ENCODE measurements around the gene MRGPRG.

MRGPRG gene

DNA sequence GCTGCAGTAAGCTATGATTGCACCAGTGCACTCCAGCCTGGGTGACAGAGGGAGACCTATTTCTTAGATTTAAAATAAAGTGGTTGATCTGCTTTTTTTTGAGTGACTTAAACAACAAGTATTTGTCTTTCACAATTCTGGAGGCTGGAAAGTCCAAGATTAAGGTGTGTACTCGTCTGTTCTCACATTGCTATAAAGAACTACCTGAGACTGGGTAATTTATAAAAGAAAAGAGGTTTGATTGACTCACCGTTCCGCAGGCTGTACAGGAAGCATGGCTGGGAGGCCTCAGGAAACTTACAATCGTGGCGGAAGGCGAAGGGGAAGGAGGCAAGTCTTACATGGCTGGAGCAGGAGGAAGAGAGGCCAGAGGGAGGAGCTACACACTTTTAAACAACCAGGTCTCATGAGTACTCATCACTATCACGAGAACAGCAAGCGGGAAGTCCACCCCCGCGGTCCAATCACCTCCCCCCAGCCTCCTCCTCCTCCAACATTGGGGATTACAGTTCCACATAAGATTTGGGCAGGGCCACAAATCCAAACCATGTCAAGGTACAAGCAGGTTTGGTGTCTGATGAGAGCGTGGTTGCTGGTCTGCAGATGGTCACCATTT, 33.8 kb downstream of the MRGPRG start:
- no peak overlapping the region for H3K4me2 ChIP-seq (ENCODE audit: low read length, poor library complexity, severe bottlenecking)
- H2BK12ac ChIP-seq (ENCODE audit: low read length in 2 of 2), result no peak overlapping the region
- no peak overlapping the region for H3K18ac ChIP-seq (ENCODE audit: low read depth in 1 of 2, low read length in 2 of 2)
- no peak overlapping the region for H3K4ac ChIP-seq (ENCODE audit: low read depth in 1 of 2, low read length in 2 of 2)
- peaks cover 2% of the 10 kb centered on the region for H3K9me3 ChIP-seq (ENCODE audit: control insufficient read depth, low read length)
- no peaks in the 10 kb centered on the region for H3K36me3 ChIP-seq (ENCODE audit: control insufficient read depth in 1 of 2, insufficient read depth in 2 of 2, low read depth in 1 of 2, low read length in 2 of 2)
- no peak for DNase-seq
- 85% methylated on average over 11 of the region's 11 CpGs for WGBS
- no peak overlapping the region for H2BK5ac ChIP-seq (ENCODE audit: low read depth, low read length, poor library complexity, severe bottlenecking)
- no peak overlapping the region for H4K91ac ChIP-seq (ENCODE audit: low read length)
- no peaks in the 10 kb centered on the region for H3K4me1 ChIP-seq (ENCODE audit: control insufficient read depth, insufficient read depth, low read depth, low read length)
- no peak overlapping the region for H2BK15ac ChIP-seq (ENCODE audit: low read depth, poor library complexity, severe bottlenecking)
- no peak overlapping the region for H3K9ac ChIP-seq (ENCODE audit: low read length)
- no peak overlapping the region for H3K14ac ChIP-seq (ENCODE audit: low read length in 2 of 2)
- H2BK120ac ChIP-seq (ENCODE audit: low read depth, low read length), result no peak overlapping the region
- H3K23ac ChIP-seq (ENCODE audit: low read length in 2 of 2), result no peak overlapping the region
- no peak overlapping the region for H3K4me3 ChIP-seq (ENCODE audit: insufficient read depth in 1 of 2, low read depth in 1 of 2, low read length in 2 of 2)
- H2AK5ac ChIP-seq (ENCODE audit: low read length, severe bottlenecking), result no peak overlapping the region
- no peak overlapping the region for H3K27ac ChIP-seq (ENCODE audit: low read length, poor library complexity, severe bottlenecking)
- no peak overlapping the region for H2AFZ ChIP-seq (ENCODE audit: low read depth, low read length)
- peaks cover 30 to 61% of the 10 kb centered on the region in 2 experiments for H3K27me3 ChIP-seq (ENCODE audit: control insufficient read depth in 1 of 2, insufficient read depth in 1 of 2, low read length in 2 of 2)
- H4K8ac ChIP-seq (ENCODE audit: low read length), result no peak overlapping the region
- H3K79me1 ChIP-seq (replicated peaks; ENCODE audit: low read length, poor library complexity, severe bottlenecking), result no peaks in the 10 kb centered on the region

DNA sequence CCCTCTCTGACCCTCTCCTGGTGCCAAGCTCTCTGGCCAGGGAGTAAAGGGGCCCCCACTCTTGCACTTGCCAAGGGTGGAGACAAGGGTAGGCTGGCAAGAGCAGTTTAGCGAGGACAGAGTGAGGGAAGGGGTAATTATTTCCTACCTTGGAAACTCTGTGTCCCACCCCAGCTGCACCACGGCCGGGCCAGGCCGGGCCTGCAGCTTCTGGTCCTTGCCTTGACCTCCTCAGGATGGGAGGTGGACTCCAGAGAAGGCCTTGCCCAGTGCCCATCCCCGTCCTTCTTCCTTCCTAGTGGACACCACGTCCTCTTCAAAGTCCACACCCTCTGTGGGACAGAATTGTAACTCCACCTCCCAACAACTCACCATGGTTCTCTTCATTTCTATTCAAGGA, 35.1 kb downstream of the MRGPRG start:
- Histone ChIP-seq H3K14ac (ENCODE audit: low read length in 2 of 2) (no peak overlapping the region), H3K9me3 (ENCODE audit: control insufficient read depth, low read length) (no peaks in the 10 kb centered on the region), H3K23ac (ENCODE audit: low read length in 2 of 2) (no peak overlapping the region), H2BK15ac (ENCODE audit: low read depth, poor library complexity, severe bottlenecking) (no peak overlapping the region), H3K79me1 (replicated peaks; ENCODE audit: low read length, poor library complexity, severe bottlenecking) (no peaks in the 10 kb centered on the region), H3K9ac (ENCODE audit: low read length) (no peak overlapping the region), H3K4ac (ENCODE audit: low read depth in 1 of 2, low read length in 2 of 2) (no peak overlapping the region), H4K91ac (ENCODE audit: low read length) (no peak overlapping the region), H3K4me3 (ENCODE audit: insufficient read depth in 1 of 2, low read depth in 1 of 2, low read length in 2 of 2) (no peak overlapping the region), H3K4me2 (ENCODE audit: low read length, poor library complexity, severe bottlenecking) (no peak overlapping the region), H2AK5ac (ENCODE audit: low read length, severe bottlenecking) (no peak overlapping the region), H3K27me3 (ENCODE audit: control insufficient read depth in 1 of 2, insufficient read depth in 1 of 2, low read length in 2 of 2) (peaks cover 17 to 47% of the 10 kb centered on the region in 2 experiments), H3K36me3 (ENCODE audit: control insufficient read depth in 1 of 2, insufficient read depth in 2 of 2, low read depth in 1 of 2, low read length in 2 of 2) (no peaks in the 10 kb centered on the region), H2BK12ac (ENCODE audit: low read length in 2 of 2) (no peak overlapping the region), H3K27ac (ENCODE audit: low read length, poor library complexity, severe bottlenecking) (no peak overlapping the region), H3K4me1 (ENCODE audit: control insufficient read depth, insufficient read depth, low read depth, low read length) (no peaks in the 10 kb centered on the region), H2AFZ (ENCODE audit: low read depth, low read length) (no peak overlapping the region), H2BK120ac (ENCODE audit: low read depth, low read length) (no peak overlapping the region), H3K18ac (ENCODE audit: low read depth in 1 of 2, low read length in 2 of 2) (no peak overlapping the region), H4K8ac (ENCODE audit: low read length) (no peak overlapping the region), H2BK5ac (ENCODE audit: low read depth, low read length, poor library complexity, severe bottlenecking) (no peak overlapping the region)
- WGBS, result 88% methylated on average over 6 of the region's 6 CpGs
- no peak for DNase-seq

DNA sequence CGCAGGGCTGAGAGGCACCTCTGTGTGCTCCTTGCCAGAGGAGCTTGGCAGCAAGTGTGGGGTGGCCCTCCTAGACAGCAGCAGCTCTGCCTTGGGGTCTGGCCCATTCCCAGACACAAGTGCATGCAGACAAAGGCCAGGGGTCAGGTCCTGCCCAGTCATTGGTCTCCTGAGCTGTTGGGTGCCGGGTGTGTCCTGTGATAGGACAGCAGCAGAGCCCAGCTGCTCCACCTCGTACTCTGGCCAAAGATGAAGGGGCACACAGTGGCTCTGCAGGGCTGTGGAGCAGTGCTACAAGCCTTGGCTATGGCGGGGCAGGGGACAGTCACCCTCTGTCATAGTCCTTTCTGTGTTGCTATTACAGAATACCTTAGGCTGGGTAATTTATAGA, 36.2 kb downstream of the MRGPRG start:
- Histone ChIP-seq H3K36me3 (ENCODE audit: control insufficient read depth in 1 of 2, insufficient read depth in 2 of 2, low read depth in 1 of 2, low read length in 2 of 2) (no peaks in the 10 kb centered on the region), H3K79me1 (replicated peaks; ENCODE audit: low read length, poor library complexity, severe bottlenecking) (no peaks in the 10 kb centered on the region), H3K18ac (ENCODE audit: low read depth in 1 of 2, low read length in 2 of 2) (no peak overlapping the region), H3K27me3 (ENCODE audit: control insufficient read depth in 1 of 2, insufficient read depth in 1 of 2, low read length in 2 of 2) (peaks cover 10 to 39% of the 10 kb centered on the region in 2 experiments), H2BK120ac (ENCODE audit: low read depth, low read length) (no peak overlapping the region), H4K91ac (ENCODE audit: low read length) (no peak overlapping the region), H4K8ac (ENCODE audit: low read length) (no peak overlapping the region), H3K4me3 (ENCODE audit: insufficient read depth in 1 of 2, low read depth in 1 of 2, low read length in 2 of 2) (no peak overlapping the region), H2AK5ac (ENCODE audit: low read length, severe bottlenecking) (no peak overlapping the region), H3K9me3 (ENCODE audit: control insufficient read depth, low read length) (peaks cover under 1% of the 10 kb centered on the region), H3K4me1 (ENCODE audit: control insufficient read depth, insufficient read depth, low read depth, low read length) (no peaks in the 10 kb centered on the region), H3K4me2 (ENCODE audit: low read length, poor library complexity, severe bottlenecking) (no peak overlapping the region), H3K9ac (ENCODE audit: low read length) (no peak overlapping the region), H2BK12ac (ENCODE audit: low read length in 2 of 2) (no peak overlapping the region), H2AFZ (ENCODE audit: low read depth, low read length) (no peak overlapping the region), H2BK5ac (ENCODE audit: low read depth, low read length, poor library complexity, severe bottlenecking) (no peak overlapping the region), H3K4ac (ENCODE audit: low read depth in 1 of 2, low read length in 2 of 2) (no peak overlapping the region), H3K27ac (ENCODE audit: low read length, poor library complexity, severe bottlenecking) (no peak overlapping the region), H2BK15ac (ENCODE audit: low read depth, poor library complexity, severe bottlenecking) (no peak overlapping the region), H3K14ac (ENCODE audit: low read length in 2 of 2) (no peak overlapping the region), H3K23ac (ENCODE audit: low read length in 2 of 2) (no peak overlapping the region)
- 82% methylated on average over 4 of the region's 4 CpGs for WGBS
- no peak for DNase-seq

DNA sequence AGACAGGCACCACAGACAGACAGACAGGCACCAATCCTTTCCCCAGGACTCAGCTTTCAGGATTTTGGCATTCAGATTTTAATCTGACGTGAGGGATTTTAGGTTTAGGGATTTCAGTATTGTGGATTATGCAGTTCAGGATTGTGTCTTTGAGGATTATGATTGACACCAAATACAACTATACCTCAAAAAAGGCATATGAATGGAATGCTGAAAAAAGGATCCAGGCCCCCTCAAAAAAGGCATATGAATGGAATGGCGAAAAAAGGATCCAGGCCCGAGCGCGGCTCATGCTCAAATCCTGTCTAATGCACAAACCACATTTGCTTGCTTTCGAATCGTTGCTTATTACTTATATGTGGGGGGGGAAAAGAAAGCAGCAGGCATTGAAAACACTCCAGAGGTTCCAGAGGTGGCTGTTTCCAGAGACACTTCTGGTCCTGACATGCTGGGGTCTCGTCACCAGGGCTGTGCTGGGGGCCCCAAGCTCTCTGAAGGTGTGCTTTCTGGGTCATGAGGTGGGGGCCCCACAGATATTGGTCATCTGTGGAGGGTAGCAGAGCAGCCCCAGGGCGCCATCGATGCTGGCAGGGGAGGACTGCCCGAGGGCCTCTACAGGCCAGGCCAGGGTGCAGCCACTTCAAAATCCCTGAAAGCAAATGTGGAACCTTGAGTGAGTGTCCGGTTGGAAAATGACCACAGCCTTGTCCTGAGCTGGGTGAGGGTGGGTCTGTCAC, 36.7 kb downstream of the MRGPRG start:
- H3K4ac ChIP-seq (ENCODE audit: low read depth in 1 of 2, low read length in 2 of 2), result no peak overlapping the region
- no peak overlapping the region for H3K18ac ChIP-seq (ENCODE audit: low read depth in 1 of 2, low read length in 2 of 2)
- no peak overlapping the region for H4K8ac ChIP-seq (ENCODE audit: low read length)
- H3K4me2 ChIP-seq (ENCODE audit: low read length, poor library complexity, severe bottlenecking), result no peak overlapping the region
- H2BK15ac ChIP-seq (ENCODE audit: low read depth, poor library complexity, severe bottlenecking), result no peak overlapping the region
- H4K91ac ChIP-seq (ENCODE audit: low read length), result no peak overlapping the region
- no peaks in the 10 kb centered on the region for H3K4me1 ChIP-seq (ENCODE audit: control insufficient read depth, insufficient read depth, low read depth, low read length)
- no peaks in the 10 kb centered on the region for H3K79me1 ChIP-seq (replicated peaks; ENCODE audit: low read length, poor library complexity, severe bottlenecking)
- no peak overlapping the region for H3K27ac ChIP-seq (ENCODE audit: low read length, poor library complexity, severe bottlenecking)
- H3K4me3 ChIP-seq (ENCODE audit: insufficient read depth in 1 of 2, low read depth in 1 of 2, low read length in 2 of 2), result no peak overlapping the region
- WGBS, result 85% methylated on average over 11 of the region's 12 CpGs
- no peak overlapping the region for H2BK120ac ChIP-seq (ENCODE audit: low read depth, low read length)
- H3K36me3 ChIP-seq (ENCODE audit: control insufficient read depth in 1 of 2, insufficient read depth in 2 of 2, low read depth in 1 of 2, low read length in 2 of 2), result no peaks in the 10 kb centered on the region
- no peak overlapping the region for H2BK5ac ChIP-seq (ENCODE audit: low read depth, low read length, poor library complexity, severe bottlenecking)
- no peak overlapping the region for H2AFZ ChIP-seq (ENCODE audit: low read depth, low read length)
- no peak overlapping the region for H3K14ac ChIP-seq (ENCODE audit: low read length in 2 of 2)
- DNase-seq, result no peak
- no peak overlapping the region for H2BK12ac ChIP-seq (ENCODE audit: low read length in 2 of 2)
- peaks cover 6% of the 10 kb centered on the region for H3K9me3 ChIP-seq (ENCODE audit: control insufficient read depth, low read length)
- H3K9ac ChIP-seq (ENCODE audit: low read length), result no peak overlapping the region
- no peak overlapping the region for H2AK5ac ChIP-seq (ENCODE audit: low read length, severe bottlenecking)
- H3K27me3 ChIP-seq (ENCODE audit: control insufficient read depth in 1 of 2, insufficient read depth in 1 of 2, low read length in 2 of 2), result peaks cover 10 to 33% of the 10 kb centered on the region in 2 experiments
- no peak overlapping the region for H3K23ac ChIP-seq (ENCODE audit: low read length in 2 of 2)
